Measurements from ENCODE around the gene GSE1. TPM values are rescaled to one million over a fixed set of nuclear protein-coding genes. Genes with fewer than 3 reads are reported as not detected.
A peak's percentile ranks its signal among the peaks of the same experiment; 100 is the strongest.

The GSE1 gene
- total and polyA plus RNA-seq, 2 of the 13 experiments (the other 11 are each of a cell fraction or from before 2014, with no cell fraction given) = 16.1 to 31.2 TPM

- WGBS (ENCODE audit: low lambda C conversion rate) = 98% methylated on average over 30 of the region's 35 CpGs
- no peaks in the 10 kb centered on the region for H3K79me2 ChIP-seq (ENCODE audit: insufficient read depth, low read length)
- H3K4me2 ChIP-seq (ENCODE audit: low read depth, low read length) = no peak overlapping the region
- peaks cover 17% of the 10 kb centered on the region for H3K4me1 ChIP-seq (ENCODE audit: insufficient read depth, low read length)
- H3K4me3 ChIP-seq (replicated peaks in 1 of 3; ENCODE audit: insufficient read depth in 1 of 3, low read depth in 2 of 3, low read length in 3 of 3) = no peak overlapping the region
- H4K20me1 ChIP-seq (ENCODE audit: insufficient read depth, low read length) = peaks cover 38% of the 10 kb centered on the region
- CTCF ChIA-PET (ENCODE audit: low intra/inter-chr PET ratio, low total read pairs) = interaction anchor here (0.9 kb wide), 1 partner anchor 62 kb away, joined by 3 read pairs; no protein-coding TSS in a partner anchor
- in situ Hi-C loops (cut with HindIII; ENCODE audit: extremely low pct_ligation_motif_present, low pct_unique_long_range_greater_than_20kb) (loop anchor here (5.0 kb wide), 1 partner anchor 62 kb away; no protein-coding TSS in a partner anchor), intact Hi-C loops (cut with micrococcal nuclease; ENCODE audit: unreplicated experiment) (no loop called here)
- no peak for DNase-seq (ENCODE audit: low spot score)
- TF ChIP-seq RBM22 (optimal IDR thresholded peaks at IDR 0.05; ENCODE audit: low read length) (peak; percentile 78), ZNF773 (CRISPR knock-in tag; IDR thresholded peaks at IDR 0.05; ENCODE audit: borderline replicate concordance) (no peak), ZNF782 (CRISPR knock-in tag; IDR thresholded peaks at IDR 0.05; ENCODE audit: borderline replicate concordance) (0 out of 2 replicates have a peak, but pooled peaks have one; percentile 39), JUNB (CRISPR knock-in tag; IDR thresholded peaks at IDR 0.05; ENCODE audit: borderline replicate concordance) (no peak), NAIF1 (CRISPR knock-in tag; IDR thresholded peaks at IDR 0.05; ENCODE audit: borderline replicate concordance) (no peak), CC2D1A (CRISPR knock-in tag; IDR thresholded peaks at IDR 0.05) (no peak), FOSL1 (CRISPR knock-in tag; IDR thresholded peaks at IDR 0.05; ENCODE audit: borderline replicate concordance) (no peak), ZNF629 (CRISPR knock-in tag; conservative IDR thresholded peaks at IDR 0.05) (peak; percentile 49)
- no TSS peak for BruUV-seq (replicated peaks)
- no peak for ATAC-seq
- no peak overlapping the region for H2AFZ ChIP-seq (ENCODE audit: low read length)
- H3K9ac ChIP-seq (ENCODE audit: insufficient read depth, low read depth, low read length) = no peak overlapping the region
- peaks cover 50 to 72% of the 10 kb centered on the region in 2 experiments for H3K36me3 ChIP-seq (replicated peaks in 1 of 2; ENCODE audit: control insufficient read depth in 1 of 2, insufficient read depth in 2 of 2, low read length in 2 of 2)
- H3K27ac ChIP-seq (ENCODE audit: extremely low read length, insufficient read depth, low read length) = no peak overlapping the region
- H3K27me3 ChIP-seq (ENCODE audit: control insufficient read depth in 1 of 2, insufficient read depth in 2 of 2, low read length in 2 of 2) = no peaks in the 10 kb centered on the region
- no peaks in the 10 kb centered on the region for H3K9me3 ChIP-seq (ENCODE audit: low read length)
- FAIRE-seq = no peak
- POLR2A ChIA-PET = no interaction called here
These were observed 42.4 kb downstream of the GSE1 start for GRCh38 chr16:85655216-85656129.
